Panc1 (cell line): ENCODE results near the gene RMP24.
"Not testable (repeated sequence)": the region's sequence is repeated elsewhere in the genome, so short reads cannot be mapped to it uniquely, and the experiment has no call there.

Experiments used
- CTCF ChIP-seq: fragments of 450-650 bp; IDR thresholded peaks from 2 replicates; pipeline ENCODE4 v1.5.1; 2017; ENCODE audit warnings: mild to moderate bottlenecking
- POLR2AphosphoS5 ChIP-seq: IDR thresholded peaks from 2 replicates; pipeline ENCODE4 v1.6.1; 2012; ENCODE audit warnings: mild to moderate bottlenecking, low read depth, low read length, moderate library complexity
- REST ChIP-seq, 2 experiments: IDR thresholded peaks; 2 replicates each; pipeline ENCODE4 v1.6.1; 2011 to 2012; ENCODE audit warnings: low read depth in 2 of 2, control low read depth in 1 of 2, low read length in 1 of 2, mild to moderate bottlenecking in 1 of 2, moderate library complexity in 1 of 2; ENCODE audit not compliant: insufficient read depth in 1 of 2
- SIN3A ChIP-seq: IDR thresholded peaks from 2 replicates; pipeline ENCODE4 v1.6.1; 2012; ENCODE audit warnings: low read depth, mild to moderate bottlenecking, low read length, moderate library complexity, borderline replicate concordance; ENCODE audit not compliant: insufficient read depth

- TF ChIP-seq CTCF; POLR2AphosphoS5; REST (IDR thresholded peaks at IDR 0.05; ENCODE audit: insufficient read depth in 1 of 2, low read depth in 2 of 2, low read length in 1 of 2); SIN3A: not testable (repeated sequence)
Observed at GRCh38 chr18:36024241-36024640, 51.8 kb downstream of the RMP24 start.
